ENCODE data around the gene FDX2. TPM values are rescaled to one million over a fixed set of nuclear protein-coding genes. Genes with fewer than 3 reads are reported as not detected.

FDX2 gene
- total and polyA plus RNA-seq, 2 donors (not counting 3 experiments of a cell fraction or from before 2014, with no cell fraction given): 20.5 to 59.8 TPM

- no peak overlapping the region for H3K9ac ChIP-seq (replicated peaks; ENCODE audit: extremely low read depth, insufficient read depth, low read length)
- H3K9me1 ChIP-seq (replicated peaks; ENCODE audit: control insufficient read depth, extremely low read depth, insufficient read depth, low read length): no peaks in the 10 kb centered on the region
- no peaks in the 10 kb centered on the region for H3K79me2 ChIP-seq (ENCODE audit: control insufficient read depth, insufficient read depth, low read length)
- H3K9me3 ChIP-seq (replicated peaks; ENCODE audit: control insufficient read depth, insufficient read depth, low read length): no peaks in the 10 kb centered on the region
- no TSS peak for BruUV-seq (replicated peaks)
- H3K4me3 ChIP-seq (replicated peaks in 1 of 3; ENCODE audit: insufficient read depth in 1 of 3, low read depth in 1 of 3, low read length in 3 of 3): no peak overlapping the region
- DNase-seq (ENCODE audit: low read depth, low spot score) (no peak), FAIRE-seq (no peak)
- intact Hi-C loops (cut with micrococcal nuclease): no loop called here
- no peaks in the 10 kb centered on the region for H4K20me1 ChIP-seq (replicated peaks; ENCODE audit: control insufficient read depth, extremely low read depth, insufficient read depth, low read length)
- no peaks in the 10 kb centered on the region for H3K27me3 ChIP-seq (ENCODE audit: control insufficient read depth in 2 of 2, insufficient read depth in 2 of 2, low read length in 2 of 2)
- CTCF ChIA-PET: interaction anchor here (0.6 to 2.3 kb wide), 6 partner anchors 37 to 1369 kb away, joined by 3 to 9 read pairs (median 6); no protein-coding TSS in a partner anchor
- no peaks in the 10 kb centered on the region for H3K4me1 ChIP-seq (ENCODE audit: control insufficient read depth, extremely low read depth, insufficient read depth, low read length)
- POLR2A ChIA-PET: no interaction called here
- H3K27ac ChIP-seq (ENCODE audit: insufficient read depth, low read depth, low read length): no peak overlapping the region
- H2AFZ ChIP-seq (ENCODE audit: low read depth, low read length): no peak overlapping the region
- peaks cover 0 to 3% of the 10 kb centered on the region in 2 experiments for H3K36me3 ChIP-seq (ENCODE audit: control insufficient read depth in 2 of 2, extremely low read depth in 1 of 2, insufficient read depth in 2 of 2, low read length in 2 of 2)
- TF ChIP-seq POLR2AphosphoS5 (IDR thresholded peaks at IDR 0.05; ENCODE audit: insufficient read depth, low read depth, low read length) (no peak), JUN (IDR thresholded peaks at IDR 0.05; ENCODE audit: borderline replicate concordance, insufficient read depth, insufficient read length, low read depth) (no peak), MYC (IDR thresholded peaks at IDR 0.05; ENCODE audit: low read depth, low read length) (no peak)
- no peak overlapping the region for H3K4me2 ChIP-seq (ENCODE audit: insufficient read depth, low read length)
- dilution Hi-C loops (cut with MboI; ENCODE audit: extremely low pct_ligation_motif_present, low sequenced_read_pairs): no loop called here
These were observed 9.5 kb downstream of the FDX2 start for GRCh38 chr19:10306327-10306726.

GRCh38 chr19:10305139-10305806, 10.5 kb downstream of the FDX2 start:
- no peak overlapping the region for H3K27ac ChIP-seq (ENCODE audit: insufficient read depth, low read depth, low read length)
- H3K9me3 ChIP-seq (replicated peaks; ENCODE audit: control insufficient read depth, insufficient read depth, low read length): no peaks in the 10 kb centered on the region
- no peaks in the 10 kb centered on the region for H3K4me1 ChIP-seq (ENCODE audit: control insufficient read depth, extremely low read depth, insufficient read depth, low read length)
- intact Hi-C loops (cut with micrococcal nuclease) (no loop called here), dilution Hi-C loops (cut with MboI; ENCODE audit: extremely low pct_ligation_motif_present, low sequenced_read_pairs) (no loop called here)
- H3K4me3 ChIP-seq (replicated peaks in 1 of 3; ENCODE audit: insufficient read depth in 1 of 3, low read depth in 1 of 3, low read length in 3 of 3): no peak overlapping the region
- DNase-seq (ENCODE audit: low read depth, low spot score) (no peak), FAIRE-seq (no peak)
- no TSS peak for BruUV-seq (replicated peaks)
- CTCF ChIA-PET: interaction anchor here (0.5 to 2.3 kb wide), 6 partner anchors 14 to 111 kb away, joined by 3 to 9 read pairs (median 6); no protein-coding TSS in a partner anchor
- no peak overlapping the region for H3K4me2 ChIP-seq (ENCODE audit: insufficient read depth, low read length)
- no peaks in the 10 kb centered on the region for H3K79me2 ChIP-seq (ENCODE audit: control insufficient read depth, insufficient read depth, low read length)
- no peaks in the 10 kb centered on the region for H4K20me1 ChIP-seq (replicated peaks; ENCODE audit: control insufficient read depth, extremely low read depth, insufficient read depth, low read length)
- no peaks in the 10 kb centered on the region for H3K27me3 ChIP-seq (ENCODE audit: control insufficient read depth in 2 of 2, insufficient read depth in 2 of 2, low read length in 2 of 2)
- H3K9ac ChIP-seq (replicated peaks; ENCODE audit: extremely low read depth, insufficient read depth, low read length): no peak overlapping the region
- TF ChIP-seq POLR2A (IDR thresholded peaks at IDR 0.05; ENCODE audit: low read depth, low read length) (no peak), JUN (IDR thresholded peaks at IDR 0.05; ENCODE audit: borderline replicate concordance, insufficient read depth, insufficient read length, low read depth) (no peak), EZH2 (IDR thresholded peaks at IDR 0.05; ENCODE audit: borderline replicate concordance, low read depth, low read length, severe bottlenecking) (no peak), CTCF (IDR thresholded peaks at IDR 0.05; ENCODE audit: extremely low read depth in 1 of 2, insufficient read depth in 1 of 2, low read depth in 1 of 2, low read length in 2 of 2) (no peak), FOS (IDR thresholded peaks at IDR 0.05; ENCODE audit: borderline replicate concordance, insufficient read depth, low read length) (no peak), GATA2 (IDR thresholded peaks at IDR 0.05; ENCODE audit: insufficient read depth, insufficient read length, low read depth, low read length) (no peak), MYC (IDR thresholded peaks at IDR 0.05; ENCODE audit: low read depth, low read length) (no peak), MAX (IDR thresholded peaks at IDR 0.05; ENCODE audit: insufficient read depth, insufficient read length) (no peak), POLR2AphosphoS5 (IDR thresholded peaks at IDR 0.05; ENCODE audit: insufficient read depth, low read depth, low read length) (no peak)
- H3K9me1 ChIP-seq (replicated peaks; ENCODE audit: control insufficient read depth, extremely low read depth, insufficient read depth, low read length): no peaks in the 10 kb centered on the region
- POLR2A ChIA-PET: interaction anchor here (0.6 kb wide), 1 partner anchor 31 kb away, joined by 3 read pairs; no protein-coding TSS in a partner anchor
- H2AFZ ChIP-seq (ENCODE audit: low read depth, low read length): no peak overlapping the region
- peaks cover 0 to 3% of the 10 kb centered on the region in 2 experiments for H3K36me3 ChIP-seq (ENCODE audit: control insufficient read depth in 2 of 2, extremely low read depth in 1 of 2, insufficient read depth in 2 of 2, low read length in 2 of 2)
